ENCODE data around the gene LTBP4. TPM values are rescaled to one million over a fixed set of nuclear protein-coding genes. Genes with fewer than 3 reads are reported as not detected.

LTBP4 gene
- polyA plus RNA-seq, 1 of the 3 experiments (the other 2 are of a cell fraction): 24.8 TPM

DNA sequence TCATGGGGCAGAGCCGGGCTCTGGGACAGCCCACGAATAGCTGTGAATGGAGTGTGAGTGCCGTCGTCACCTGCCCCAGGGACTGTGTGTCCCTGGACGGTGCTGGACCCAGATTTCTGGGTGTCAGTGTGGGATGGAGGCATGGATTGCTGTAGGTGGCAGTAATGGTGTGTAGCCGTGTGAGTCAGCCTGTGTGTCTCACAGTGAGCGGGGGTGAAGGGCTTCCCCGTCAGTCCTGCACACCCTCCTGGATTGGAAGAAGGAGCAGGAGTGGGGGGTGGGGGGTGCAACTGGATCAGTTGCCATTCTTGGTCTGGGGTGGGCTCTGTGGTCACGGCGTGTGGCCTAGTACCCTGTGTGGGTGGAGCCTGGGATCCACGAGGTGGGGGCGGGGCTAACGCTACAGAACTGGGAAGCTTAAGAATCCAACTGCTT, 6.5 kb upstream of the LTBP4 start:
- Histone ChIP-seq H3K4me3 (ENCODE audit: low read depth in 2 of 2, low read length in 1 of 2) (no peak overlapping the region), H3K4me2 (no peak overlapping the region), H3K79me2 (ENCODE audit: insufficient read depth) (no peaks in the 10 kb centered on the region), H2AFZ (ENCODE audit: low read depth) (no peak overlapping the region), H3K9me2 (no peaks in the 10 kb centered on the region), H3K36me3 (replicated peaks in 1 of 2; ENCODE audit: control insufficient read depth in 1 of 2, insufficient read depth in 2 of 2, low read length in 1 of 2) (no peaks in the 10 kb centered on the region), H3K4me1 (ENCODE audit: control insufficient read depth in 1 of 2, insufficient read depth in 2 of 2, low read depth in 1 of 2, low read length in 1 of 2) (peaks cover 0 to 8% of the 10 kb centered on the region in 2 experiments; a peak in 2 of 4 replicates), H3K9me3 (no peaks in the 10 kb centered on the region), H3F3A (replicated peaks; ENCODE audit: insufficient read depth) (peaks cover 19% of the 10 kb centered on the region), H3K9ac (no peak overlapping the region), H4K20me1 (ENCODE audit: insufficient read depth) (no peaks in the 10 kb centered on the region; the same call in 1 of the 2 replicates), H3K27ac (ENCODE audit: low read depth in 2 of 2, low read length in 1 of 2) (no peak overlapping the region), H3K27me3 (ENCODE audit: insufficient read depth) (no peaks in the 10 kb centered on the region)
- POLR2A ChIA-PET: interaction anchor here (1.0 to 1.2 kb wide), 3 partner anchors 10 to 25 kb away, joined by 3 to 6 read pairs (median 3); no protein-coding TSS in a partner anchor
- CTCF ChIA-PET: interaction anchor here (0.7 to 1.7 kb wide), 8 partner anchors 11 to 138 kb away, joined by 3 to 5 read pairs (median 3); partner anchors contain the start of gene BLVRB
- 56% methylated on average over 13 of the region's 13 CpGs for WGBS (ENCODE audit: low lambda C conversion rate)
- no peak for DNase-seq
- TF ChIP-seq FOXM1 (IDR thresholded peaks at IDR 0.05; ENCODE audit: low read depth) (no peak), GATA2 (CRISPR knock-in tag; IDR thresholded peaks at IDR 0.05) (no peak), RFX5 (IDR thresholded peaks at IDR 0.05; ENCODE audit: low read length) (no peak), MEF2A (IDR thresholded peaks at IDR 0.05; ENCODE audit: borderline replicate concordance, low read depth) (no peak), NFIC (IDR thresholded peaks at IDR 0.05; ENCODE audit: borderline replicate concordance) (no peak), RAD21 (IDR thresholded peaks at IDR 0.05; ENCODE audit: low read length) (no peak), CHD2 (IDR thresholded peaks at IDR 0.05; ENCODE audit: low read length, partially characterized antibody) (no peak), EZH2phosphoT487 (IDR thresholded peaks at IDR 0.05; ENCODE audit: borderline replicate concordance, low read depth) (no peak)
- TF ChIP-seq, protein P1, sequence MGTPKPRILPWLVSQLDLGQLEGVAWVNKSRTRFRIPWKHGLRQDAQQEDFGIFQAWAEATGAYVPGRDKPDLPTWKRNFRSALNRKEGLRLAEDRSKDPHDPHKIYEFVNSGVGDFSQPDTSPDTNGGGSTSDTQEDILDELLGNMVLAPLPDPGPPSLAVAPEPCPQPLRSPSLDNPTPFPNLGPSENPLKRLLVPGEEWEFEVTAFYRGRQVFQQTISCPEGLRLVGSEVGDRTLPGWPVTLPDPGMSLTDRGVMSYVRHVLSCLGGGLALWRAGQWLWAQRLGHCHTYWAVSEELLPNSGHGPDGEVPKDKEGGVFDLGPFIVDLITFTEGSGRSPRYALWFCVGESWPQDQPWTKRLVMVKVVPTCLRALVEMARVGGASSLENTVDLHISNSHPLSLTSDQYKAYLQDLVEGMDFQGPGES (IDR thresholded peaks at IDR 0.05; ENCODE audit: low read depth, low read length): no peak
- TF ChIP-seq, protein P2, sequence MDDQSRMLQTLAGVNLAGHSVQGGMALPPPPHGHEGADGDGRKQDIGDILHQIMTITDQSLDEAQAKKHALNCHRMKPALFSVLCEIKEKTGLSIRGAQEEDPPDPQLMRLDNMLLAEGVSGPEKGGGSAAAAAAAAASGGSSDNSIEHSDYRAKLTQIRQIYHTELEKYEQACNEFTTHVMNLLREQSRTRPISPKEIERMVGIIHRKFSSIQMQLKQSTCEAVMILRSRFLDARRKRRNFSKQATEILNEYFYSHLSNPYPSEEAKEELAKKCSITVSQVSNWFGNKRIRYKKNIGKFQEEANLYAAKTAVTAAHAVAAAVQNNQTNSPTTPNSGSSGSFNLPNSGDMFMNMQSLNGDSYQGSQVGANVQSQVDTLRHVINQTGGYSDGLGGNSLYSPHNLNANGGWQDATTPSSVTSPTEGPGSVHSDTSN (IDR thresholded peaks at IDR 0.05): no peak

DNA sequence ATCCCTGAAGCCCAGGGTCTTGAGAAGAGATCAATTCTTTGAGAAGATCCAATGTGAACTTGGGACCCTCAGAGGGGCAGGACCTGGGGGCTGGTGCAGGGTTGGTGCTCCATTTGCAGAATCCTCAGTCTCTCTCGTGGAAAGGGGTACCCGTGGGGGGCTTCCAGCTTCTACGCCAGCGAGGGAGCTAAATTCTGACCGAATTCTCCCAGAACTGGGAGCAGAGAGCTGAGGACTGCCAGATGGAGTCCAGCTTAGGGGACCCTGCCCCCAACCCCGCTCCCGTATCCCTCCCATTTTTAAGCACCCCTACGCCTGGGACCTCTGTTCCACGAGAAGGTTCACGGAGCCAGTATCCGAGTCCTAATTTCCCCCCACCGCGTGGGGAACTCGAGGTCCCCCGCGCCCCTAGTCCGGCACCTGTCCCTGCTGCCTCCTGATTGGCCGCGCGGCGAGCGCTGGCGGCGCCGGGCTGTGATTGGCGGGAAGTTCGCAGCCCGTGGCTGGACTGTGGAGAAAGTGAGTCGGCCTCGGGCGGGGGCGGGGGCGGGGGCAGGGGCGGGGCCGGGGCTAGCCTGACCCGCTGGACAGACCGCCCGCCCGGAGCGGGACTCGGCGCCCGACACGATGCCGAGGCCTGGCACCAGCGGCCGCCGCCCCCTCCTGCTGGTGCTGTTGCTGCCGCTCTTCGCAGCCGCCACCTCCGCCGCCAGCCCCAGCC, 4.4 kb upstream of the LTBP4 start:
- peak overlapping the region; percentile 71 for H3K9ac ChIP-seq
- H3F3A ChIP-seq (replicated peaks; ENCODE audit: insufficient read depth): peaks cover 19% of the 10 kb centered on the region
- H3K36me3 ChIP-seq (replicated peaks in 1 of 2; ENCODE audit: control insufficient read depth in 1 of 2, insufficient read depth in 2 of 2, low read length in 1 of 2): no peaks in the 10 kb centered on the region
- no peaks in the 10 kb centered on the region for H3K27me3 ChIP-seq (ENCODE audit: insufficient read depth)
- H3K9me2 ChIP-seq: no peaks in the 10 kb centered on the region
- H4K20me1 ChIP-seq (ENCODE audit: insufficient read depth): no peaks in the 10 kb centered on the region; the same call in 1 of the 2 replicates
- no peaks in the 10 kb centered on the region for H3K79me2 ChIP-seq (ENCODE audit: insufficient read depth)
- CTCF ChIA-PET: interaction anchor here (1.1 to 3.3 kb wide), 3 partner anchors 47 to 67 kb away, joined by 3 to 24 read pairs (median 4); no protein-coding TSS in a partner anchor
- TF ChIP-seq TAF1 (IDR thresholded peaks at IDR 0.05; ENCODE audit: borderline replicate concordance, low read depth, low read length) (no peak), POLR2AphosphoS5 (IDR thresholded peaks at IDR 0.05; ENCODE audit: low read depth, low read length) (no peak), FOXJ3 (CRISPR knock-in tag; IDR thresholded peaks at IDR 0.05) (no peak), RAD21 (IDR thresholded peaks at IDR 0.05; ENCODE audit: low read length) (no peak), SMC3 (IDR thresholded peaks at IDR 0.05; ENCODE audit: low read depth, low read length) (no peak), NRF1 (IDR thresholded peaks at IDR 0.05; ENCODE audit: low read depth, low read length) (no peak)
- TF ChIP-seq, protein P3, sequence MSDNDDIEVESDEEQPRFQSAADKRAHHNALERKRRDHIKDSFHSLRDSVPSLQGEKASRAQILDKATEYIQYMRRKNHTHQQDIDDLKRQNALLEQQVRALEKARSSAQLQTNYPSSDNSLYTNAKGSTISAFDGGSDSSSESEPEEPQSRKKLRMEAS (IDR thresholded peaks at IDR 0.05; ENCODE audit: low read depth): peak; percentile 75
- TF ChIP-seq, protein P2 (IDR thresholded peaks at IDR 0.05): peak; percentile 77
- WGBS (ENCODE audit: low lambda C conversion rate): 13% methylated on average over 19 of the region's 53 CpGs
- H3K9me3 ChIP-seq: no peaks in the 10 kb centered on the region
- H3K4me2 ChIP-seq: peak overlapping the region; percentile 88
- peaks cover 0 to 17% of the 10 kb centered on the region in 2 experiments; a peak in 2 of 4 replicates for H3K4me1 ChIP-seq (ENCODE audit: control insufficient read depth in 1 of 2, insufficient read depth in 2 of 2, low read depth in 1 of 2, low read length in 1 of 2)
- H2AFZ ChIP-seq (ENCODE audit: low read depth): 0 out of 2 replicates have a peak overlapping the region, but pooled peaks have one; percentile 46
- DNase-seq: peak; percentile 76
- H3K27ac ChIP-seq (ENCODE audit: low read depth in 2 of 2, low read length in 1 of 2): no peak overlapping the region
- POLR2A ChIA-PET: no interaction called here
- H3K4me3 ChIP-seq (ENCODE audit: low read depth in 2 of 2, low read length in 1 of 2): peak overlapping the region; percentile 36 to 57
